Hypothalamus (tissue), 51 donors: ENCODE data around the gene RABGAP1L.
"Not testable (repeated sequence)": the region's sequence is repeated elsewhere in the genome, so short reads cannot be mapped to it uniquely, and the experiment has no call there.

Source experiments
- DNase-seq, 51 donors: peaks; one replicate each; lab custom pipeline; 2025; lab: John Stamatoyannopoulos, UW

Gene RABGAP1L

DNA sequence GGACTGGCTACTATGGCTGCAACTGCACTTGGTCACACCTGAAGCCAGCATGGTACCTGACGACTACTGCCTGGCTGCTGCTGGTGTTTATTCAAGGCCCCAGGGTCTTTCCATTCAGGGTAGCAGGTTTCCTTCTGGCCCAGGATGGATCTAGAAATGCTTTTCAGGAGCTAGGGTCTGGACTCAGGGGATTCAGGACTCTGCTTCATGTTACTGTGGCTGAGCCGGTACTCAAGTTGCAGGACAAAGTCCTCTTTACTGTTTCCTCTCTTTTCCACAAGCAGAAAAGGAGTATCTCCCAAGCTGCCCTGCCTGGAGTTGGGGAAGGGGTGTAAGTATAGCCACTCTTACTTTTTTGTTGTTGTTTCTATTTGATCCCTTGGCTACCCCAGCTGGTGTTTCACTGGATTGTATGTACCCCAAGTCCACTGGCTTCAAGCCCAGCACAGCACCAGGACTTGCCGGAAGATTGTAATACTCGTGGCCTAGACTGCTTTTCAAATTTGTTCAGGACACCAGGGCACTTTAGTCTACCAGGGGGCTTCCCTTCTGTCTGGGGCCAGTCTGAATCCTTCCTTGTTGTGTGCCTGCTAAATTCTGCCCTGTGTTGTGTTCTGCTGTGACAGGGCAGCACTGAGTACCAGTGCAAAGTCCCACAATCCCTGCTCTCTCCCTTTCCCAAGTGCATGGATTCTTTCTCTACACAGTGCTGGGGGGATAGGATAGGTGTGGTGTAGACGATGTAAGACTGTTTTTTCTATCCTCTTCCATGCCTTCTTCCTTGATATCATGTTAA, 536.9 kb downstream of the RABGAP1L start:
- no peak for DNase-seq

DNA sequence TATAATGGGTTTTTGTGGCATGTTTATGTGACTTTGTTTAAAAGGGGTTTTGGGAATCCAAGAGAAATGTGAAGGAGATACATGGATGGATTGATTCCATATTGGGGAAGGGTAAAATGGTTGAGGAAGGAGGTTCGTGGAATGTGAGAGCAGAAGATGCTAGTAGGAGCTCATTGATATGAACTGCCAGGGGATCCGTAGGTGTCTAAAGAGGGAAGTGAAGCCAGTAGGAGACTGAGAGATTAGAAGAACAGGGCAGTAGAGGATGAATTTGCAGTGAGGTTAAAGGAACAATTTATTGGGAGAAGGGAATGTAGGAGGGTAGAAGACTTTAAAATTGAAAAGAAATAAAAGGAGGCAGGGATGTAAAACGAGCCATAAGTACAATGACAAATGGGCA, 541.0 kb downstream of the RABGAP1L start:
- DNase-seq: no peak

GRCh38 chr1:174700775-174701174, 541.5 kb downstream of the RABGAP1L start:
- no peak for DNase-seq

DNA sequence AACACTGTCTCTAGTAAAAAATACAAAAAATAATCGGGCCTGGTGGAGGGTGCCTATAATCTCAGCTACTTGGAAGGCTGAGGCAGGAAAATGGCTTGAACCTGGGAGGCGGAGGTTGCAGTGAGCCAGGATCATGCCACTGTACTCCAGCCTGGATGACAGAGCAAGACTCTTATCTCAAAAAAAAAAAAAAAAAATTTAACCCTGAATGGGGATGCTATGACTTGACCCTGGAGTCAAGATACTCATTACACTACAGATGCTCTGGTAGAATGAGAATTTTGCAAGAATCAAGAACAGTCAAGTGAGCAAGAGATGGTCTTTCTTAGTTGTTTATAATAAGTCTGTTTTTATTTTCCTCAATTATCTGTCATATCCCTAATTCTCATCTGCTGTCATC, 542.2 kb downstream of the RABGAP1L start:
- no peak for DNase-seq

DNA sequence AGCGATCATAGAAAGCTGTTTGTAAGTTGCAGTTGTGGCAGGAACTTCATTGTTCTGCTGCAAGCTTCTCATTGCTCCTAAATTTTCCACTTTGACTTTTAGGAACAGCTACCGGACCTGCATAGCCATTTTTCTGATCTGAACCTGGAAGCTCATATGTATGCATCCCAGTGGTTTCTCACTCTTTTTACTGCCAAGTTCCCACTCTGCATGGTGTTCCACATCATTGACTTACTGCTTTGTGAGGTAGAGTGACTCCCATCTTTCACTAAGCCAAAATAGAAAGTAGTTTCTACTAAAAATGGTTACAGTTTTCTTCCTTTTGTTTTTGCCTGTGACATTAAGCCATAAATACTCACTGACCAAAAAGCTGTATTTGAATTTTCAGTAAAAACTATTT, 542.7 kb downstream of the RABGAP1L start:
- DNase-seq: no peak

GRCh38 chr1:174703309-174703708, 544.0 kb downstream of the RABGAP1L start:
- no peak for DNase-seq

DNA sequence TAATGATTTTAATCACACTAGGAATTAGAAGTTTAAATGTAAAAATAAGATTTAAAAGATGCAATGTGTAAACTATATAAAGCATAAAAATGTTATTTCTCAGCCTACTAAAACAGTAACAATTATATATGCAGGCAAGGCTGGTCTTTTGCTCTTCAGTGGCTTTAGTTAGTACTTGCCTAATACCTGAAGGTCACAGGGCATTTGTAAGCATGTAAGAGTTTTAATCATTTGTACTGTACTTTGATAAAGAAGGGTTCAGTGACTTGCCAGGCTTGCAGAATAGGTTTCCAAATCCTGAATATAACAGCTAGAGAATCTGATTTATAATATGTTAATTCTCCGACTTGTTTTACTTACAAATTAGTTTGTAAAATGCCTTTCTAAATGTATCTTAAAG, 545.0 kb downstream of the RABGAP1L start:
- DNase-seq: no peak

- DNase-seq: no peak
Observed at GRCh38 chr1:174710868-174711845, 551.8 kb downstream of the RABGAP1L start.

GRCh38 chr1:174711848-174712247, 552.5 kb downstream of the RABGAP1L start:
- not testable (repeated sequence) for DNase-seq

- no peak for DNase-seq
Observed at GRCh38 chr1:174712541-174712940, 553.2 kb downstream of the RABGAP1L start.

GRCh38 chr1:174713796-174714195, 554.5 kb downstream of the RABGAP1L start:
- no peak for DNase-seq

GRCh38 chr1:174719194-174719593, 559.9 kb downstream of the RABGAP1L start:
- DNase-seq: no peak

- no peak for DNase-seq
Observed at GRCh38 chr1:174720618-174721017, 561.3 kb downstream of the RABGAP1L start.

- no peak for DNase-seq
Observed at GRCh38 chr1:174721246-174721645, 561.9 kb downstream of the RABGAP1L start.

DNA sequence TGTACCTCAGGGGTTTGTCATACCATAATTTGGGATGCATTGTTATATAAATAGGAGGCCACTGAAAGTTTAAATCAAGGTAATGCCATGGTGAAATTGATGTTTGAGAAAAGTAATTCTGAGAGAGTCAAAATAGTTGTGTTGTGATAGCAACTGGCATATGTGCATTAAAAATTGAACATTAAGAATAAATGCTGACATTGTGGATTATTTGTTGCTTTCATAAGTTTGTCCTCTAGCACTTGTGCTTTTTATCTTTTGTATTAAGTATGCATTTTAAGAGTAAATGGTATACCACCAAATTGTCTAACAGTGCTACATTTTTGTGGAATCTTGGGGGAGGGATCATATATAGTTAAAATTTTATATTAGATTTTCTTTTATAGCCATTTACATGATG, 564.5 kb downstream of the RABGAP1L start:
- no peak for DNase-seq

DNA sequence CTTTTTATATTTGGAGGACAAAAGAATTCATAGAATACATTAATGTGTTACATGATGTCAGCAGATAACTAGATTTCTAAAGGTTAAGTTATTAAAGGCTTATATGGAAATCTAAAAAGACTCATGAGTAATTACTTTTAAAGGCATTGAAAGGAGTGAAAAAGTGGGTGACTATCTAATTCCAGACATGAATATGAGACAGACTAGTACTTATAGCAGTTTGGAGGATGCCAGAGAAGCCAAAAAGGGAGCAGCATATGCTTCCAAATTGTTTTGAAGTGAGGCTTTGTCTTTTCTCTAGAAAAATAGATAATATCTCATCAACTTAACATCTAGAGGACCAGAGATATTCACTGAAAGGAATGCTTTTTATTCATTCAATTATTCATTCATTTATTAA, 564.9 kb downstream of the RABGAP1L start:
- DNase-seq: no peak

DNA sequence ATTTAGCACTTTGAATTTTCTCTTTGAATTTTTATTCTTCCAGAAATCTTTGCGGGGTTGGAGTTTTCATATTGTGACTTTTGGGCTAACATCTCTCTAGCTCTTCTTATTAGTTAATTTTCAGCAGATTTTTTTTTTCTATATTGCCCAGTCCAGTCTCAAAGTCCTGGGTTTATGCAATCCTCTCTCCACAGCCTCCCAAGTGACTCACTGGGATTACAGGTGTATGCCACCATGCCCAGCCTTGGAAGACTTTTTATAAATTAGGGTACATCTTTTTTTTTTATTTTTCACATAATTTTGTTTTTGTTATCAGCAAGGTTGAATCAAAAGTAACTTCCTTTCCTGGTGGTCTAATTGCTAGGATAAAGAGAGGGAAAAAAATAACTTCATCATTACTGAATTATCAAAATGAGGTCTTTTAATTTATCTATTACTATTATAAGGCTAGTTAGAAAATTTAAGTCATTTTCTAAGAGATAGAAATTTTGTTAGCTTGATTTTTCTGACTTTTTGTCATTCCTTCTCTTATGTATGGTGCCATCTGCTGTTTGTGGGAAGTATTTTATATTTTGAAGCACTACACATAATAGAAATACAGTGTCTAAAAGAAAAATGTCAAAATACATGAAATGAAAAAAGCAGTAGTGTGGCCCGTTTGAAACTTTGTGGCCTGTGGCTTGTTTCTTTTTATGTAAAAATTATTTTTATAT, 567.0 kb downstream of the RABGAP1L start:
- peak in 1 of 51 donors; percentile 18 for DNase-seq

DNA sequence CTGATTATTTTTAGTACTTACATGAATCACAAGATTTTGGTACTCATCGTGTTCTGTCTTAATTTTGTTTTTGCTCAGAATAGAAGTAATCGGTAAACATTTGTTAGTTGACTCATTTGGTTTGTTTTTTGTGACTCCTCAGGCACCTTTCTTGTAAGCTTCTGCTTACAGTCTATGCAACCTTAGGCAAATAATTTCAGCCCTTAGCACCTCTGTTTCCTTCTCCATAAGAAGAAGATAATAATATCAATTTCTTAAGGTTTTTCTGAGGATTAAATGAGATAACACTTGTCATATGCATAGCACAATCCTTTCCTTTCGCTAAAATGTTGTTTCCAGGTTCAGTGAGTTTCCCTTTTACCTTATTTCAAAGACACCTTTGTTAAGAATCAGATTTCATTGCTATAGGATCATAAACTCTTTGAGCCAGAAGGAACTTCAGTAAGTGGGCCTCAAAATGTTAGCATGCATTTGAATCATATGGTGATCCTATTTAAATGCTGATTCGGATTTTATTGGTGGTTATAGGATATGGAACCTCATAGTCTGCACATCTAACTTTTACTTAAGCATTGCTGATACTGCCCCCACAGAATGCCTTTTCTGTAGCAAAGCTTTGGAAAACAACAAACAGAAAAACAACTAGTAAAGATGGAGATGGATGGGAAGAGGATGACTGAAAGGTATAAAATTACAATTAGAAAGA, 567.7 kb downstream of the RABGAP1L start:
- no peak for DNase-seq

DNA sequence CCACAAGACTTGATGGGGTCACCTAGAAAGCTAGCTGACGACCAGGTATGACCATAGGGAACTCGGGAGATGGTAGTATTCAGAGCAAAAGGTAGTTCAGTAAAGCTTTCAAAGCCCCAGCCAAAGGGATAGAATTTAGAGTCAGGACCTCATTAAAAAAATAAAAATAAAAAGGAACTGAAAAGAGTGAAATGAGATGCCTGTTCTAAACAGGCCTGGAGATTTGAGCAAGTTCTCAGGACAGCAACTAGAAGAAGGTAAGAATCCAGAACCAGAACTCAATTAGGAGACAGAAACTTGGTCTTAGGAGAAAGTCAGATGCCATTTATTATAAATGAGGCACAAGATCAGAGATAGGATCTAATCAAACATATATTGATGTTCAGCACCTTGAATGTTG, 575.0 kb downstream of the RABGAP1L start:
- DNase-seq: no peak

GRCh38 chr1:174736831-174737230, 577.5 kb downstream of the RABGAP1L start:
- no peak for DNase-seq
